ENCODE results near the gene NFASC.

GRCh38 chr1:204924013-204924759 is 53.5 kb downstream of the NFASC start:
- TF ChIP-seq EZH2phosphoT487 (IDR thresholded peaks at IDR 0.05; ENCODE audit: insufficient read depth, low read depth), result no peak
- TF ChIP-seq EZH2 (IDR thresholded peaks at IDR 0.05; ENCODE audit: insufficient read depth, poor library complexity, severe bottlenecking), result no peak

Measured in GM23248 (cell line).